ENCODE measurements around the gene GLE1. TPM values are rescaled to one million over a fixed set of nuclear protein-coding genes. Genes with fewer than 3 reads are reported as not detected.

GLE1 gene
- total RNA-seq (2021) = 52.1 and 52.3 TPM in 2 replicates
- percentile 64 among the genes with signal in this experiment for Bru-seq, nascent RNA
- percentile 65 among the genes with signal in this experiment for BruChase-seq, experiment 1, labeled RNA remaining after a 2-hour chase
- percentile 83 among the genes with signal in this experiment for BruChase-seq, experiment 2, labeled RNA remaining after a 6-hour chase
- long read RNA-seq, transcript GLE1-201 (16 exons, 3,321 nt) = major isoform, 93 of 147 reads
- long read RNA-seq, partial matches to known transcripts = 13 of 147 reads
- long read RNA-seq, other reads (novel, unspliced or antisense) = 40 of 147 reads

- no peaks in the 10 kb centered on the region for H3K9me3 ChIP-seq (ENCODE audit: low read depth, low read length, poor library complexity, severe bottlenecking)
- no TSS peak for BruUV-seq (replicated peaks)
- H3K27me3 ChIP-seq (replicated peaks; ENCODE audit: insufficient read depth, low read depth, low read length, poor library complexity) = no peaks in the 10 kb centered on the region
- POLR2A ChIA-PET (ENCODE audit: low non-redundant PET) = no interaction called here
- H3K27ac ChIP-seq (ENCODE audit: low read depth, low read length, poor library complexity, severe bottlenecking) = peak within 1 kb of the TSS; percentile 74
- peaks cover 6% of the 10 kb centered on the region for H3K4me1 ChIP-seq (ENCODE audit: insufficient read depth, low read length, poor library complexity, severe bottlenecking)
- peak; percentile 96 for DNase-seq (ENCODE audit: low spot score)
- peak within 1 kb of the TSS; percentile 79 for H3K4me3 ChIP-seq (ENCODE audit: low read depth, low read length, poor library complexity, severe bottlenecking)
- TF ChIP-seq CTCF (conservative IDR thresholded peaks at IDR 0.05; ENCODE audit: low read depth, low read length) (no peak), EZH2 (IDR thresholded peaks at IDR 0.05; ENCODE audit: borderline replicate concordance, low read depth, low read length, poor library complexity, severe bottlenecking) (no peak)
- intact Hi-C loops (cut with micrococcal nuclease; ENCODE audit: unreplicated experiment) = no loop called here
- CTCF ChIA-PET = interaction anchor here (0.9 kb wide), 1 partner anchor 66 kb away, joined by 4 read pairs; no protein-coding TSS in a partner anchor
- H3K36me3 ChIP-seq (ENCODE audit: insufficient read depth, low read length, poor library complexity, severe bottlenecking) = peaks cover 25% of the 10 kb centered on the region
Observed at GRCh38 chr9:128504485-128505413, at the start of gene GLE1. Gene GLE1, plus strand, starts transcription at chr9:128504719. Its CDS starts 87 bp downstream, at chr9:128504806.

GRCh38 chr9:128454991-128455390, 49.5 kb upstream of the GLE1 start:
- intact Hi-C loops (cut with micrococcal nuclease; ENCODE audit: unreplicated experiment) = no loop called here
- DNase-seq (ENCODE audit: low spot score) = no peak
- ChIA-PET CTCF (no interaction called here), POLR2A (ENCODE audit: low non-redundant PET) (no interaction called here)
- peaks cover 7% of the 10 kb centered on the region for H3K4me1 ChIP-seq (ENCODE audit: insufficient read depth, low read length, poor library complexity, severe bottlenecking)
- no peak overlapping the region for H3K27ac ChIP-seq (ENCODE audit: low read depth, low read length, poor library complexity, severe bottlenecking)
- TSS peak; percentile 38 for BruUV-seq (replicated peaks)
- H3K27me3 ChIP-seq (replicated peaks; ENCODE audit: insufficient read depth, low read depth, low read length, poor library complexity) = no peaks in the 10 kb centered on the region
- no peaks in the 10 kb centered on the region for H3K9me3 ChIP-seq (ENCODE audit: low read depth, low read length, poor library complexity, severe bottlenecking)
- TF ChIP-seq CTCF (conservative IDR thresholded peaks at IDR 0.05; ENCODE audit: low read depth, low read length) (no peak), EZH2 (IDR thresholded peaks at IDR 0.05; ENCODE audit: borderline replicate concordance, low read depth, low read length, poor library complexity, severe bottlenecking) (no peak)
- H3K4me3 ChIP-seq (ENCODE audit: low read depth, low read length, poor library complexity, severe bottlenecking) = no peak overlapping the region
- H3K36me3 ChIP-seq (ENCODE audit: insufficient read depth, low read length, poor library complexity, severe bottlenecking) = peaks cover 5% of the 10 kb centered on the region

- Histone ChIP-seq H3K27me3 (replicated peaks; ENCODE audit: insufficient read depth, low read depth, low read length, poor library complexity) (no peaks in the 10 kb centered on the region), H3K9me3 (ENCODE audit: low read depth, low read length, poor library complexity, severe bottlenecking) (no peaks in the 10 kb centered on the region), H3K4me1 (ENCODE audit: insufficient read depth, low read length, poor library complexity, severe bottlenecking) (peaks cover 7% of the 10 kb centered on the region), H3K36me3 (ENCODE audit: insufficient read depth, low read length, poor library complexity, severe bottlenecking) (peaks cover 16% of the 10 kb centered on the region), H3K4me3 (ENCODE audit: low read depth, low read length, poor library complexity, severe bottlenecking) (peak within 1 kb of the TSS; percentile 75), H3K27ac (ENCODE audit: low read depth, low read length, poor library complexity, severe bottlenecking) (peak within 1 kb of the TSS; percentile 84)
- TF ChIP-seq CTCF (conservative IDR thresholded peaks at IDR 0.05; ENCODE audit: low read depth, low read length) (no peak), EZH2 (IDR thresholded peaks at IDR 0.05; ENCODE audit: borderline replicate concordance, low read depth, low read length, poor library complexity, severe bottlenecking) (no peak)
- no TSS peak for BruUV-seq (replicated peaks)
- DNase-seq (ENCODE audit: low spot score) = peak; percentile 98
- ChIA-PET POLR2A (ENCODE audit: low non-redundant PET) (interaction anchor here (0.7 kb wide), 1 partner anchor 296 kb away, joined by 11 read pairs; the partner anchor contains the start of gene BBLN), CTCF (no interaction called here)
- intact Hi-C loops (cut with micrococcal nuclease; ENCODE audit: unreplicated experiment) = no loop called here
Observed at GRCh38 chr9:128455849-128456612, 48.5 kb upstream of the GLE1 start, which contains the start of gene ODF2. Gene ODF2, plus strand, starts transcription at chr9:128456006. Its CDS starts 86 bp downstream, at chr9:128456092.
